Tibial nerve (tissue), 4 donors: ENCODE results near the gene TXN. TPM values are rescaled to one million over a fixed set of nuclear protein-coding genes. Genes with fewer than 3 reads are reported as not detected.
A peak's percentile ranks its signal among the peaks of the same experiment; 100 is the strongest.
"Not testable (repeated sequence)": the region's sequence is repeated elsewhere in the genome, so short reads cannot be mapped to it uniquely, and the experiment has no call there.

Experiments
- DNase-seq, 2 donors: peaks; one replicate each; pipeline ENCODE4 v3.0.0-alpha.2; 2019; ENCODE audit warnings: low spot score in 2 of 2
- H3K27ac ChIP-seq, 4 donors: fragments of 200-600 bp; sonication (generic) in 3 of 4; one replicate each; pipeline ENCODE4 v1.5.1; 2017 to 2019; ENCODE audit warnings: mild to moderate bottlenecking in 1 of 4
- H3K27me3 ChIP-seq, 2 donors: fragments of 200-600 bp; sonication (generic) in 1 of 2; one replicate each; pipeline versions ENCODE4 v1.5.1 to v1.6.0; 2017 to 2019
- H3K36me3 ChIP-seq, 3 donors: fragments of 200-600 bp; sonication (generic); one replicate each; pipeline ENCODE4 v1.5.1; 2018 to 2019
- H3K4me1 ChIP-seq, 4 donors: fragments of 200-600 bp; sonication (generic) in 3 of 4; one replicate each; pipeline ENCODE4 v1.5.1; 2017 to 2019
- H3K4me3 ChIP-seq, 4 donors: fragments of 200-600 bp; sonication (generic) in 3 of 4; one replicate each; pipeline ENCODE4 v1.5.1; 2017 to 2019; ENCODE audit warnings: mild to moderate bottlenecking in 1 of 4, moderate library complexity in 1 of 4
- H3K9me3 ChIP-seq, 4 donors: fragments of 200-600 bp; sonication (generic) in 3 of 4; one replicate each; pipeline ENCODE4 v1.5.1; 2017 to 2019
- CTCF ChIP-seq, 5 experiments: fragments of 200-600 bp in 3 of 5; fragments of 450-650 bp in 2 of 5; sonication (generic) in 3 of 5; IDR thresholded peaks; one replicate each; pipeline ENCODE4 v1.5.1; 2016 to 2019; ENCODE audit warnings: antibody characterized with exemption in 5 of 5, mild to moderate bottlenecking in 3 of 5, moderate library complexity in 2 of 5
- EP300 ChIP-seq, 2 donors: sonication (generic); formaldehyde crosslinking; IDR thresholded peaks; one replicate each; pipeline ENCODE4 v1.6.1; 2017; ENCODE audit warnings: antibody characterized with exemption in 2 of 2, mild to moderate bottlenecking in 1 of 2
- POLR2A ChIP-seq, 2 donors: fragments of 450-650 bp; IDR thresholded peaks; one replicate each; pipeline ENCODE4 v1.6.1; 2017; ENCODE audit warnings: antibody characterized with exemption in 2 of 2, mild to moderate bottlenecking in 2 of 2, moderate library complexity in 2 of 2
- WGBS, 2 donors: methylation state at CpG; one replicate each; pipeline ENCODE4 v1.1.5; 2018; 5-methylcytosine and 5-hydroxymethylcytosine counted together
- total RNA-seq, 4 donors: library from RNA; depleted of rRNA; stranded (reverse); fragments of >200 nt; gene quantifications; one replicate each; pipeline ENCODE4 v1.1.0, GENCODE V29; 2016

TXN gene
- total RNA-seq, 4 donors from 2014 or later: 65.3 to 164 (median 151) TPM

- Histone ChIP-seq H3K27me3 (no peaks in the 10 kb centered on the region), H3K36me3 (no peaks in the 10 kb centered on the region), H3K27ac (peak overlapping the region in 3 of 4 donors; percentile 26 to 75 (median 49)), H3K4me3 (no peak overlapping the region), H3K4me1 (peaks cover 0 to 28% (median 13%) of the 10 kb centered on the region in 4 donors), H3K9me3 (no peaks in the 10 kb centered on the region)
- 46 to 55% methylated on average over 11 of the region's 11 CpGs for WGBS, 2 donors
- DNase-seq: no peak
- TF ChIP-seq POLR2A (IDR thresholded peaks at IDR 0.05) (no peak), EP300 (IDR thresholded peaks at IDR 0.05) (peak in 1 of 2 donors; percentile 37), CTCF (IDR thresholded peaks at IDR 0.05) (peak; percentile 29 to 59 (median 54))
These were observed 58.7 kb downstream of the TXN start for GRCh38 chr9:110197330-110198187.

- H3K36me3 ChIP-seq, DNase-seq, H3K4me3 ChIP-seq, H3K27ac ChIP-seq, H3K27me3 ChIP-seq, H3K9me3 ChIP-seq: not testable (repeated sequence)
- 84 to 89% methylated on average over 16 of the region's 16 CpGs for WGBS, 2 donors
- peaks cover 0 to 39% (median 16%) of the 10 kb centered on the region in 4 donors for H3K4me1 ChIP-seq
These were observed 60.2 kb downstream of the TXN start for GRCh38 chr9:110196084-110196499.

Other genes starting within 250 kb of the TXN start
- gene C9orf152, start 48.3 kb downstream of the TXN start, total RNA-seq: not detected
- not detected for gene TXNDC8, start 81.4 kb upstream of the TXN start, total RNA-seq